Measurements from ENCODE around the gene PSMG3.

The PSMG3 gene, protein sequence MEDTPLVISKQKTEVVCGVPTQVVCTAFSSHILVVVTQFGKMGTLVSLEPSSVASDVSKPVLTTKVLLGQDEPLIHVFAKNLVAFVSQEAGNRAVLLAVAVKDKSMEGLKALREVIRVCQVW

DNA sequence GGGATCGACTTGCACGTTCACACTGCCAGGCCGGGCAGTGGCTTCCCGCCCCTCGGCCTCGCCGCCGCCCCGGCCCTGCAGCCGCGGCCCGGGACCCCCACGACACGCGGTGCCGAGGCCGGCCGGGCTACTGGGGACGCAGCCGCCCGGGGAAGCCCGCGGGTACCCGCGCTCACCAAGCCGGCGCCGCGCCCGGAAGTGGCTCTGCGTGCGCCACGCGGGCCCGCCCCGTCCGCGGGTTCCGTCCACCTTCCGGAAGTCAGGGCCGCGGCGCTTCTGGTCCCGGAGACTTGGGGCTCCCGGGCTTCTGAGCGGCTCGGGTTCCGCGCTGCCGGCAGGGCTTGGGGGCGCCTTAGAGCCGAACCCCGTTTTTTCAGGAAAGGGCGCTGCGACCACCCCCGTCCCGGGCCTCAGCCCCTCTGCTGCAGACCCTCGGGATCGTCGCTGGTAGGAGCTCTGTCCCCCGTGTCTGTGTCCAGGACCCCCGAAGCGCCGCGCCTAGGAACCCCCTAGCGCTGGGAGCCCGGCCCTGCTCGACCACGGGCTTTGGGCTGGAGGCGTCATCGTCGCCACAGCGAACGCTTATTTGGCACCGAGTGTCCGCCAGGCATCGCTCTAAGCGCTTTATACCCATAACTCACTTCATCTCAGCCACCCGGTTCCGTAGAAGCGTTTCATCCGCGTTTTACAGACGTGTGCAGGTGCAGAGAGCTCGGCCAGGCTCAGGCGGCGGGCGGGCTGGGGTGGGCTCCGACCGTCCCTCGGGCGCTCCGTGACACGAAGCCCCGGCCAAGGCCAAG, at the start of gene PSMG3:
TSS of gene PSMG3 (minus strand) at position 200 of the 800 bp plus-strand sequence. CDS start 693 bp downstream, outside the sequence.
- peak; percentile 79 for DNase-seq

DNA sequence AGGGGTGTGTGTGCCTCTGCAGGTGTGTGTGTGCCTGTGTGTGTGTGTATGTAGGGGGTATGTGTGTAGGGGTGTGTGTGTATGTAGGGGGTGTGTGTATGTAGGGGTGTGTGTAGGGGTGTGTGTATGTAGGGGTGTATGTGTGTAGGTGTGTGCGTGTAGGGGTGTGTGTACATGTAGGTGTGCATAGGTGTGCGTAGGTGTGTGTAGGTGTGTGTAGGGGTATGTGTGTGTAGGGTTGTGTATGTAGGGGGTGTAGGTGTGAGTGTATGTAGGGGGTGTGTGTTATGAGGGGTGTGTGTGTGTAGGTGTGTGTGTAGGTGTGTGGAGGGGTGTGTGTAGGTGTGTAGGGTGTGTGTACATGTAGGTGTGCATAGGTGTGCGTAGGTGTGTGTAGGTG, 48.6 kb upstream of the PSMG3 start:
- DNase-seq: no peak

DNA sequence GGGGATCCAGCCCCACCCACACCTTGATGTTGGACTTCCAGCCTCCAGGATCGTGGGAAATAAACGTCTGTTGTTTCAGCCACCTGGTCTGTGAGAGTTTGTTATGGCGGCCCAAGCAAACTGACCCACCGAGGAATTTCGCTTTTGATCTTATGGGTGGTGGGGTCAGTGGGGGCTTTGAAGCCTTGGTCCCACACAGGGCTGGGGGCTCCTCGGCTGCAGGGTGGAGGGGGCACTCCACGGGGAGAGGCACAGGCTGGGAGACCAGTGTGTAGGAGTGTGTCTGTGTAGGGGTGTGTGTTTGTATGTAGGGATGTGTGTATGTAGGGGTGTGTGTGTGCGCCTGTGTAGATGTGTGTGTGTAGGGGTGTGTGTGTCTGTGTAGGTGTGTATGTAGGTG, 48.1 kb upstream of the PSMG3 start:
- no peak for DNase-seq

DNA sequence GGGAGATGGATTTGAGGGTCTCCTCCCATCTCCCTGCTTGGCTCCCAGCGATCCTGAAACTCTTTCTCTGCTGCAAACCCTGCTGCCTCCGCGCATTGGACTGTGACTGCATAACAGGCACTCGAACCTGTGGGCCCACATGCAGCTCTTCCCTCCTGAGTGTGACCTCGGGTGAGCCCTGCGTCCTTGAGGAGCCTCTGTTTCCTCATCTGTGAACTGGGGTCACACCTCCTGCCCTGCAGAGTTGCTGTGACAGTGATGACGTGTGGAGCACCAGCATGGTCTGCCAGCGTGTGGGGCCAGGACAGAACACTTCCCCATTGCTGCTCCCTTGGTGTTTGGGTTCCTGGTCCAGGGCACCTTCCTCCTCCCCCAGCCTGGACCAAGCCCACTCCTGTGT, 46.9 kb upstream of the PSMG3 start:
- no peak for DNase-seq

DNA sequence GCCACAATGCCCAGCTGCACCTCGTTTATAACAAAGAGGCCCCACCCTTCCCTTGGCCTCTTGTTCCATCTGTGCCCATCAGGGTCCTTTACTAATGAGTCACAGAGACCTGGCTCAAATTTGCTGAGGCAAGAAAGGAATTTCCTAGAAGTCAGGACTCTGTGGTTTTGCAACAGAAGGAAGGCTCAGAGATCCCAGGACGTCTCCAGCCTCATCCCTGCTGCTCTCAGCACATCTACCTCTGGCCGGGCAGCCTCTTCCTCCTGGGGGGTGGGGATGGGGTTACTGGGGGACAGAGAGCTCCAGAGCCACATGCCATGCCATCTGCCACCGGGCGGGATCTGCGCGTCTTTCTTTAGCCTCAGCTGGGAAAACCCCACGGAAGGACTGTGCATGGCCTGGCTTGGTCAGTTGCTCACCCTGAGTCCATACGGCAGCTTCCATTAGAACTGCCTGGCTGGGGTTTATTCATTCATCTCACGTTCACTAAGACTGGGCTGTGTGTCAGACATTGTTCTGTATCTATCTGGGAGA, 41.9 kb upstream of the PSMG3 start:
- DNase-seq: no peak

DNA sequence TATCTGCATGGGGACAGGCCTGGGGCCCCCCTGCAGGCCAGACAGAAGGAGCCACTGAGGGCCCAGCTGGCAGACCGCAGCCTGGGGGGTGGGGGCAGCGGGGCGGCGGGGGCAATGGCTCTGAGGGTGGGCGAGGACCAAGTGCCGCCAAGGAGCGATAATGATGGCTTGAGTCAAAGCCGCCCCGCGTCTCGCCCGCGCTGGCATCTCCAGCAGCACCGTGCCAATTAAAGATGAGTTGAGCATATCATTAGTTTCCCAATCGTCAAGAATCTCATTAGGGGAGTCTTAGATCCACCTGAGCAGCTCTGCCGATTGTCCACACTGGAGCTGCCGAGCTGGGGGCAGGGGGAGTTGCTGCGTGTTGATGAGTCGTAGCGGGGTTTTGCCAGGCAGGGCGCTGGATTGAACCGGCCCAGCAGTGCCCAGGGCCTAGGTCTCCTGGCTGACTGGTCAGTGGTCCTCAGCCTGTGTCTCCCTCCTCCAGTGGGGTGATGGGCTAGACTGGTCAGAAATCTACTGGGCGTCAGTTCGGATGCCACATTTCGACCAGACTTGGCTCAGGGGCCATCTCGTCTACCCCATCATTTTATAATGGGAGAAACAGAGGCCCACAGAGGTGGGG, 41.0 kb upstream of the PSMG3 start:
- no peak for DNase-seq

DNA sequence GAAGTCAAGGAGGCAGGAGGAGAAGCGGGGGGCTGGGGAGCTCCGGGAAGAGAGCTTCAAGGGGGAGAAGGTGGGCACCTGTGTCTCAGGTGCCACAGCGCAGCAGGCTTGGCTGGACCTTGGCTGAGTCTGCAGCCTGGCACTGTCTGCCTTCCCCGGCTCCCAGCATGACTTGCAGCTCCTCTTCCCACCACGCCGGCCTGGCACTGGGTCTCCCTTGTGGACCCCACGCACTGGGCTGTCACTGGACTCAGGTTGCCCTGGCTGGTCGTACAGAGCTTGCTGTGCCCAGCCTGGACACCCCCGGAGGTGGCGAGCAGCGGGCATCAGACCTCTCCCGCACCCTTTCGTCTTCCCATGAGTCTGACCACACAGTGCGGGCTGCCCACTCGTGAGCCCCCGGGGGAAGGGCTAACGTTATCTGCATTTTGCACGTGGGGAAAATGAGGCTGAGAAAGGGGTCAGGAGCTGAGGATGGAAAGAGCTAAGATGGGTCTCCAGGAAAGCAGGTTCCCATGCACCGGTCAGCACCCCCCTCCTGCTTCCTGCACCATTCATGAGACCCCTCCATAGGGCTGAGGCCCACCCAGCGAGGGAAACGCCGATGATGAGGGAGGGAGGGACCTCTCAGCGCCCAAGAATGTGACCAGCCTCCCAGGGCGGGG, 40.3 kb upstream of the PSMG3 start:
- no peak for DNase-seq

DNA sequence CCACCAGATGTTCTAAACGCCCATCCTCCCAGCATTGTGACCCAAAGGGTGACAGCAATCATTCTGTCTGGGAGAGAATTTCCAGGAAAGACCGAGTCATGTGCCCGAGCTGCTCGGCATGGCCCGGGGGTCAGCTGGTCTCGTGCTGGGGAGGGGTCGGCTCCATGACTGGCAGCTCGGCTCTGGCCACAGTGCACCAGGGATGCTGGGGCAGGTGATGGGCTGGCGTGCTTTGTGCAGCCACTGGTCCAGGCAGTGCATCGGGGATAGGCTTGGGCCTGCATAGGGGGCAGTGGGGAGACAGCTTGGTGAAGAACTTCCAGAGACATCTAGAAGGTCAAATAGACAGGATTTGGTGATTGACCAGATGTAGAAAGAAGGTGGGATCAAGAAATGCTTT, 39.2 kb upstream of the PSMG3 start:
- no peak for DNase-seq

DNA sequence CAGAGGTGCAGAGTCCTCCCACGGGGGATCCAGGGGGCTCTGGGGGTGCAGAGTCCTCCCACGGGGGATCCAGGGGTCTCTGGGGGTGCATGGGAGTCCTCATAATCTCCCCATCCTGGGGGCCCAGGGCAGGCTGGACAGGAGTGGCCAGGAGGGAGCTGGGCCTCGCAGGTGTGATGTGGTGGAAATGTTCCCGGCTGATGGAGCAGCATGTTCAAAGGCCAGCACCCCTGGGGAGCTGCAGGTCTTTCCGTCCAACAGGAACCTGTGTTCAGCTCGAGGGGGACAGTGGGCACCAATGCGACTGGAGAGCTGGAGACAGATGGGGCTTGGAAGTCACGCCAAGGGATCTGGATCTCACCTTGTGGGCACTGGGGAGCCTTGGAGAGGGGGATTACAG, 38.5 kb upstream of the PSMG3 start:
- DNase-seq: no peak

DNA sequence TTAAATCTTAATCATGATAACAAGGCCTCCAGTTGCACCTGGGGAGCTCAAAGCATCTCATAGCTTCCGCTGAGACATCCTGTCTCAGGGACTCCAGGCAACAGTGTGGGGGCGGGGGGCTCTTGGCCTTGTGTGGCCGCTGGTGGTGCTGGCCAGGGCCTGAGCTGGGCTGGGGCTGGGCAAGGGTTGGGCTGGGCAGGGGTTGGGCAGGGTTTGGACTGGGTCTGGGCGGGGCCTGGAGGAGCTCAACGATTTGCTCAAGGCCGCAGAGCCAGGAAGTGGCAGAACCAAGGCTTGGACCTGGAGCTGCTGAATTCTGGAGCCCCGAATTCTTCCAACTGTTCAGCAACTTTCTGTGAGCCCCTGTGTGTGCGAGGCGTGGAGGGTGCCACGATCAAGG, 37.9 kb upstream of the PSMG3 start:
- DNase-seq: no peak

DNA sequence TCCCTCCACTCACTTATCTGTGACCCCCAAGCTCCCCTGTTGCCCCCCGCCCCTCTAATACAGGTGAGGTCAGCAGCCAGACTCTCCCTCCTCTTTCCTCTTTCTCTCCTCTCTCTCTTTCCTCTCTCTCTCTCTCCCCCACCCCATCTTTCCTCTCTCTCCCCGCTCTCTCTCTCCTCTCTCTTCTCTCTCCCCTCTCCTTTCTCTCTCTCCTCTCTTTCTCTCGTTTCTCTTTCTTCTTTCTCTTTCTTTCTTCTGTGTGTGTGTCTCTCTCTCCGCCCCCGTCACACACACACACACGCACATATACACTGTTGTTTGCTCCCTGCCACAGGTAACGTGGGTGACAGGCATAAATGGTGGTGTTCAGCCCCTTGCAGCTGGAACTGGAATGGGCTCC, 37.2 kb upstream of the PSMG3 start:
- DNase-seq: no peak

DNA sequence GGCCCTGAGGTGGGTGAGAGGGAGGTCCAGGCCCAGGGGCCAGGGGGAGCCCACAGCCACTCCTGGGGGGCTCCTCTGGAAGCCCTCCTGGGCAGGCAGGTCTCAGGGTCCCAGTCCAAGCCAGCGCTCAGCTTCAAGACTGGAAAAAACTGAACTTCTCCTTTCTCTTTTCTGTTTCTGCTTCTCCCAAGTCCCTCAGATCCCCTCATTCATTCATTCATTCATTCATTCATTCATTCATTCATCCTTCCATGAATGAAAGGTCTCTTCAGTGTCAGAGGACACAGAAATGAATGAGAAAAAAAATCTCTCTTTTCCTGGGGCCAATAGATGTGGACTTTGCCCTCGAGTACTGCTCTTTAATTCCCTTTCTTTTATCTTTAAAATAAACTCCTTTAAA, 34.6 kb upstream of the PSMG3 start:
- DNase-seq: no peak

DNA sequence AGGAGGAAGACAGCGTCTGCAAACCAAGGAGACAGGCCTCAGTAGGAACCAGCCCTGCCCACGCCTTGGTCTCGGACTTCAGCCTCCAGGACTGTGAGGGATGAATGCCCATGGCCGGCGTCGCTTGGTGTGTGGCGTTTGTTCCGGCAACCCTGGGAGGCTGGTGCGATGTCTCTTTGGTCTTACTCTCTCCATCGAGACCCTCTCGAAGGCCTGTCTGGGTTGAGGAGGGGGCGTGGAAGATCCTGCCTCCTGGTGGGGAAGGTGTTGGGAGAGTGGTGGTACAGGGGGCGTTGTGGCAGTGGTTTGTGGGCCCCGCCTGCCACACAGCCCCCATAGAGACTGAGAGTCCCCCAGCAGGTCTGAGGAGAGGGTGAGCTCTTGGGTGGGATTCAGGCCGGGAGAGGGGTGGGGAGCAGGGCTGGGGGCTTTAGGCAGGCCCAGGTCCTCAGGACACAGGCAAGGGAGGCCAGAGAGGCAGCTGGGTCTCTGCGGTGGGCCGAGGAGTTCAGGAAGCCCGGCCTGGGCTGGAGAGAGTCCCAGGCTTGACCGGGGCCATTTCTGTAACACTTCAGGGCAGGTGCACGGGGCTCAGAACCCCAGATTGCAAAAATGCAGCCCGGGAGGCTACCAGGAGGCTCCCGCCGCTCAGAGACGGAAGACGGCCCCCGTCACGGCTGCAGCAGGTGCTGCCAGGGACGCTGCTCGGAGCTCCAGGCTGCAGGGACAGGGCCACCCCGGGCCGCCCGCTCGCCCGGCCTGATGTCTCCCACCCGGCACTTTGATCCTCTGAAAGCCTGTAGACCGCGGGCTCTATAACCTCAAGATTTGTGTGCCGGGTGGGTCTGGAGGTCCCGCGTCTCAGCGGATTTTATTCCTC, 33.8 kb upstream of the PSMG3 start:
- DNase-seq: no peak

DNA sequence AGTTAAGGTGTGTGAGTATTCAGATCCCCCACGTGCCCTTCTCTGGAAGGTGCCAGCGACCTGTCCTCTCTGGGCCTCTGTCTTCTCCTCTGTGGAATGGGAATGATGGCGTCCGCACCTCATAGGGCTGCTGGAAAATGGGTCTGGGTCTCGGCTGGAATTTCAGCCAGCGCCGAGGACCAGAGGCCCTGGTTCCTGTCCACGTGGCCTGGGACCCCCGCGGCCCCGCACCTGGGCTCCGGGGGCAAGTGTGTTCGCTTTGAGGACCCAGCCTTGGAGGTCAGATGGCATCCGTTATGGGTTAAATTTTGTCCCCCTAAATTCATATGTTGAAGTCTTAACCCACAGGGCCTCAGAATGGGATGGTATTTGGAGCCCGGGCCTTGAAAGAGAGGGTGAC, 32.6 kb upstream of the PSMG3 start:
- no peak for DNase-seq

DNA sequence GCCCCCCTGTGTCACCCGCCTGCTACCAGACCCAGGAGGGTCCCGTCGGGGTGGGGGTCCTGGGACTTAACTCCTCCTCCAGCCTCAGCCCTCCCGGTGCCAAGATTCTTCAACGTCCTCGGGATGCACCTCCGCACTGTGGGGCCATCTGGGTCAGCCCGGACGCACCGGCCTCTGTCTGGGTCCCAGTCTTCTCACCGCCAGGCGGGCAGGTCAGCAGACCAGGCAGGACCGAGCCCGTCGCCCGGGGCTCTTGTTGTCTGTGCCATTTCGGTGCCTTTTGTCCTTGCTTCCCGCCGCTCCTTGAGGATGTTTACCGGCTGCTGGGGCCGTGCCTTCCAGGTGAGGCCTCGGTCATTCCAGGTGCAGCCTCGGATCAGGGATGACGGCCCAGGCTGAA, 32.1 kb upstream of the PSMG3 start:
- no peak for DNase-seq

DNA sequence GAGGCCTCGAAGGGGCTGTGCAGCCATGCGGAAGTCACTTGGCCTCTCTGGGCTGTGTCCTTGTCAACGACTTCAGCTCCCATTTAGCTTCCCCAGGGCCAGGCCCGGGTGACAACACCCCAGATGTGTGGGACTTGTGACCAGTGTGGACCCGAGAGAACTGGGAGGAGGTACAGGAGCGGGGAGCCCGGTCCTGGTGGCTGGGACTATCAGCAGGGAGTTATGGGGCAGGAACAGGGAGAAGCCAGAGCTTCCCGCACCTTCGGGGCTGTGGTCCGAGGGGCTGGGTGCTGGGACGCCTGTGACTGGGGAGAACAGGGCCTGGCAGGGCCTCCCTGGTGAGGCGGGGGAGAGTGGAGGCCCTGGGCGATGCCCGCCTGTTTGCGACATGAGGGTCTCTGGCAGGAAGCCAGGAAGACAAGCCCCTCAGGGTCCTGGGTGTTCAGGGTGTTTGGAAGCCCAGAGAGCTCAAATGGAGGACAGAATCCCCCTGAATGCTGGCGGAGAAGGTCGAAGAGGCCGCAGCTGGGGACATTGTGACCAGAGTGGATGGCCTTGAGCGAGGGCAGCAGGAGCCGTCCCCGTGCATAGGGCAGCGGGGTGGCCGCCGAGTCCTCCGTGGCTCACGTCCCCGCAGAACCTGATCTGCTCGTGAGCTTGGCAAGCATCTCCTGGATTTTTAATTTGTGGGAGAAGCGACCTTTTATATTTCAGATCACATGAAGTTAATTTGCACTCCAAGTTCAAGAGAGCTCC, 30.0 kb upstream of the PSMG3 start:
- DNase-seq: no peak

DNA sequence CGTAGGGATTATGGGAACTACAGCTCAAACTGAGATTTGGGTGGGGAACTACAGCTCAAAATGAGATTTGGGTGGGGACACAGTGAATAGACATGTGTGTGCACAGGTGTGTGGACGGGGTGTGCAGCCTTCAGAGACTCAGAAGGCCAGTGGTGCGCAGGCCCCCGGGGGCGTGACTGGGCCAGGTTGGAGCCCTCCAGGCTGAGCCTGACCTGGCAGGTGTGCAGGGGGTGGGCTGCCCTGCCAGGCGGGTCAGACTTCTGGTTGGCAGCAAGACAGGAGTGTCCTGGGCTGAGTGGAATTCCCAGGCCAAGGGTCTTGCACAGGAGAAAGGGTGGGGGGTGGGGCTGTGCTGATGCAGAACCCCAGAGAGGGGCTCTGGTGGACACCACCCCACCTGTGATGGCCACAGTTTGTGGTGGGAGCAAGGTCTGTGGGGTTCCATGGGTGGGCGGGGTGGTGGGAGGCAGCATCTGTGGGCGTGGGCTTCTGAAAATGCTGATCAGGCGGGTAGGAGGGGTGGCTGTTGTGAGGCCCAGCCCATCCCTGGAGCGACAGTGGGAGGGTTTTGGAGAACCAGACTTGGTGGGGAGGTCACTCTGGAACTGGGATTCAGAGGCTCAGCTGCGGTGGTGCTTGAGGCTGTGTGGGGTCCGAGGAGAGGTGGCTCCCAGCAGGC, 29.3 kb upstream of the PSMG3 start:
- DNase-seq: no peak

DNA sequence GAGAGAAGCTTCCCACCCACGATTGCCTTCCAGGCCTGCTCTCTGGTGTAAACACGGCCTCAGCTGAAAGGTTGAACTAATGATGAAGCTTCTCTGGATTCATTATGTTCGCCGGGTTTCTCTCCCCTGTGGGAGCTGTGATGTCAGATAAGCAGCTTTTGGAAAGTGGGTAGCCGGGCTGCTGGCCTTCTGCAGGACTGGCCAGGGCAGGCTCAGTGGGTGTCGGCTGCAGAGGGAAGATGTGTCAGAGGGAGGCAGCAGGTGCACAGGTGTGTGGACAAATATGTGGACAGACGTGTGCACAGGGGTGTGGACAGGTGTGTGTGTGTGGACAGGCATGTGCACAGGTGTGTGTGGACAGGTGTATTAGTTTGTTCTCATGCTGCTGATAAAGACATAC, 28.5 kb upstream of the PSMG3 start:
- no peak for DNase-seq

DNA sequence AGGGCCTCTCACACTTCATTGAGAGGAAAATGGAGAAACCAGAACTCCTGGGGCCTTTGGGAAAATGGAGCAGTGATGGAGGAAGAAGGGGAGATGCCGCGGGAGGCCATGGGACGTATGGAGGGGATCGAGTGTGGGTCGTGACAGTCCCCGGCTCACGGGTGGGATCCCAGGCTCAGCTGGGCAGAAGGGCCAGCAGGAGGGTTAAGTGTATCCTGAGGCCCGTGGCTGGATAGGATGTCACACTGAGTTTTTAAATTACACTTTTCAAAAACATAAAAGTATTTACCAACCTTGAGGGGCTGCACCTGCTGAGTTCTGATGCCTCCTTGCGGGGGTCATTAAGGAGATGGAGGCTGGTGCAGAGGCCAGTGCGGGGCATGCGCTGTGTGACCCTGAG, 28.0 kb upstream of the PSMG3 start:
- DNase-seq: no peak

DNA sequence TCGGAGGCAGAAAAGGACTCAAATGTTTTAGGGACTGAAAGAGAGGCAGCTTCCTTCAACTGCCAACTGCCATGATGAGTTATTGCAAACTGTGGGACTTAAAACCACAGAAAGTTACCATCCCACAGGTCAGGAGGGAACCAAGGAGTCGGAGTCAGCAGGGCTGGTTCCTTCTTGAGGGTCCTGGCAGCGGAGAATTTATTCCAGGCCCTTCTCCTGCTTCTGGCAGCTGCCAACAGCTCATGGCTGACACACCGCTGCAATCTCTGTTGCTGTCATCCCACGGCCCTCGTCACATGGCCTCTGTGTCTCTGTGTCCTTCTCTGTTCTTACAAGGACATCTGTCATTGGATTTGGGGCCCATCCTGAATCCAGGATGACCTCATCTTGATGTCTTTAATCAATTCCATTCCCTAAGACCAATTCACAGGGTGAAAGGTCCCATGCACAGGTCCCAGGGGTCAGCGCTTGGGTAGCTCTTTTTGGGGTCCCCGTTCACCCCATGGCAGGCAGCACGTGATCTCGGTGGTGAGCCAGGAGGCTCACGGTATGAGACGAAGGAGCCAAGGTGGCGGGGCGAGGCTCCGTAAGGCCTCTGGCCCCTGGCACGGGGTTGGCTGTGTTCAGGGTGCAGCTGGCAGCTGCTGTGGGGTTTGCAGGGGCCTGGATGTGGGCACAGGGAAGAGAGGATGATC, 27.4 kb upstream of the PSMG3 start:
- DNase-seq: no peak
